Sigmoid colon (tissue), 7 donors: ENCODE measurements around the gene CCDC74A. TPM values are rescaled to one million over a fixed set of nuclear protein-coding genes. Genes with fewer than 3 reads are reported as not detected.
A peak's percentile ranks its signal among the peaks of the same experiment; 100 is the strongest.
"Not testable (repeated sequence)": the region's sequence is repeated elsewhere in the genome, so short reads cannot be mapped to it uniquely, and the experiment has no call there.

Experiments used
- DNase-seq: peaks from one replicate; pipeline ENCODE4 v3.0.0-alpha.2; 2019
- H3K27ac ChIP-seq, 4 donors: fragments of 200-600 bp; sonication (generic); one replicate each; pipeline ENCODE4 v1.5.1; 2016 to 2019; ENCODE audit warnings: mild to moderate bottlenecking in 1 of 4
- H3K27me3 ChIP-seq, 3 donors: fragments of 200-600 bp; sonication (generic); one replicate each; pipeline ENCODE4 v1.5.1; 2019; ENCODE audit warnings: mild to moderate bottlenecking in 1 of 3
- H3K36me3 ChIP-seq, 4 donors: fragments of 200-600 bp; sonication (generic); one replicate each; pipeline ENCODE4 v1.5.1; 2016 to 2019
- H3K4me1 ChIP-seq, 4 donors: fragments of 200-600 bp; sonication (generic); one replicate each; pipeline ENCODE4 v1.5.1; 2017 to 2019
- H3K4me3 ChIP-seq, 4 donors: fragments of 200-600 bp; sonication (generic); one replicate each; pipeline ENCODE4 v1.5.1; 2017 to 2019; ENCODE audit warnings: mild to moderate bottlenecking in 2 of 4, moderate library complexity in 1 of 4
- H3K9me3 ChIP-seq, 4 donors: fragments of 200-600 bp in 3 of 4; sonication (generic) in 3 of 4; one replicate each; pipeline versions ENCODE4 v1.5.1 to v1.6.1; 2013 to 2019
- EP300 ChIP-seq, 4 donors: sonication (generic); formaldehyde crosslinking; IDR thresholded peaks; one replicate each; pipeline ENCODE4 v1.6.1; 2017; ENCODE audit warnings: antibody characterized with exemption in 4 of 4
- POLR2A ChIP-seq, 2 donors: fragments of 450-650 bp; IDR thresholded peaks; one replicate each; pipeline ENCODE4 v1.6.1; 2016; ENCODE audit warnings: antibody characterized with exemption in 2 of 2, mild to moderate bottlenecking in 2 of 2, moderate library complexity in 2 of 2
- POLR2AphosphoS5 ChIP-seq, 4 donors: sonication (generic); formaldehyde crosslinking; IDR thresholded peaks; one replicate each; pipeline ENCODE4 v1.6.1; 2017; ENCODE audit warnings: antibody characterized with exemption in 4 of 4
- WGBS, 2 donors: extraction: QIAGEN DNeasy Blood & Tissue Kit; methylation state at CpG; one replicate each; pipeline ENCODE4 v1.1.7; 2013; 5-methylcytosine and 5-hydroxymethylcytosine counted together
- intact Hi-C: fragments of 100-400 bp; cut with DNase I; formaldehyde crosslinking; loops from one replicate; pipeline ENCODE4 v1.15.1; 2023
- polyA plus RNA-seq, 3 donors: library from polyadenylated mRNA; stranded (reverse); fragments of 200-250 nt; gene quantifications; one replicate each; pipeline ENCODE4 v1.2.3, GENCODE V29; 2013
- total RNA-seq, 4 donors: library from RNA; depleted of rRNA; stranded (reverse); fragments of >200 nt; gene quantifications; one replicate each; pipeline ENCODE4 v1.1.0, GENCODE V29; 2016
- TF ChIP-seq, protein P1 (sequence below), 4 experiments: fragments of 450-650 bp in 3 of 4; fragments of 200-600 bp in 1 of 4; IDR thresholded peaks; one replicate each; pipeline ENCODE4 v1.5.1; 2016 to 2019; ENCODE audit warnings: antibody characterized with exemption in 4 of 4, mild to moderate bottlenecking in 3 of 4, moderate library complexity in 2 of 4
- donor health status: healthy with polysubstance abuse.
- donor health status: Bipolar disorder and iron deficiency.
- donor health status: healthy.

The CCDC74A gene
- total and polyA plus RNA-seq, 7 donors = 1.2 to 24.4 (median 8.2) TPM

DNA sequence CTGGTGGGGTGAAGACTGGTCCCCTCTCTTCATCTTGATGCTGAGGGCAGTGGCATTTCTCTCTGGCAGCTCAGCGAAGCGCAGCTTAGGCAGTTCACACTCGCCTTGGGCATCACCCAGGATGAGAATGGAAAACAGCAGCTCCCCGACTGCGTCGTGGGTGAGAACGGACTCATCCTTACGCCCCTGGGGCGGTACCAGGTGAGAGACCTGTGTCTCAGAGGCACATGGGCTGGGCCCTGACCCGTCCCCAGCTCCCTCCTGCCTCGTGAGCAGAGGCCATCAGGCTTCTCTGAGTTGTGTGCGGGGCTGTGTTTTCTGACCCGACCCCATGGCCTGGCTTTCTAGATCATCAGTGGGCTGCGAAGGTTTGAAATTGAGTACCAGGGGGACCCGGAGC is 8.2 kb upstream of the CCDC74A start:
- H3K9me3 ChIP-seq = no peaks in the 10 kb centered on the region
- 94 to 97% methylated on average over 15 of the region's 15 CpGs for WGBS, 2 donors
- intact Hi-C loops = no loop called here
- TF ChIP-seq EP300 (IDR thresholded peaks at IDR 0.05) = no peak
- no peak for TF ChIP-seq POLR2AphosphoS5 (IDR thresholded peaks at IDR 0.05)
- TF ChIP-seq, protein P1, sequence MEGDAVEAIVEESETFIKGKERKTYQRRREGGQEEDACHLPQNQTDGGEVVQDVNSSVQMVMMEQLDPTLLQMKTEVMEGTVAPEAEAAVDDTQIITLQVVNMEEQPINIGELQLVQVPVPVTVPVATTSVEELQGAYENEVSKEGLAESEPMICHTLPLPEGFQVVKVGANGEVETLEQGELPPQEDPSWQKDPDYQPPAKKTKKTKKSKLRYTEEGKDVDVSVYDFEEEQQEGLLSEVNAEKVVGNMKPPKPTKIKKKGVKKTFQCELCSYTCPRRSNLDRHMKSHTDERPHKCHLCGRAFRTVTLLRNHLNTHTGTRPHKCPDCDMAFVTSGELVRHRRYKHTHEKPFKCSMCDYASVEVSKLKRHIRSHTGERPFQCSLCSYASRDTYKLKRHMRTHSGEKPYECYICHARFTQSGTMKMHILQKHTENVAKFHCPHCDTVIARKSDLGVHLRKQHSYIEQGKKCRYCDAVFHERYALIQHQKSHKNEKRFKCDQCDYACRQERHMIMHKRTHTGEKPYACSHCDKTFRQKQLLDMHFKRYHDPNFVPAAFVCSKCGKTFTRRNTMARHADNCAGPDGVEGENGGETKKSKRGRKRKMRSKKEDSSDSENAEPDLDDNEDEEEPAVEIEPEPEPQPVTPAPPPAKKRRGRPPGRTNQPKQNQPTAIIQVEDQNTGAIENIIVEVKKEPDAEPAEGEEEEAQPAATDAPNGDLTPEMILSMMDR (IDR thresholded peaks at IDR 0.05) = no peak
- TF ChIP-seq POLR2A (IDR thresholded peaks at IDR 0.05) = no peak
- H3K27me3 ChIP-seq = no peaks in the 10 kb centered on the region
- no peaks in the 10 kb centered on the region for H3K4me1 ChIP-seq
- peak; percentile 58 for DNase-seq
- H3K36me3 ChIP-seq = peaks cover 0 to 36% (median 15%) of the 10 kb centered on the region in 4 donors
- no peak overlapping the region for H3K27ac ChIP-seq
- H3K4me3 ChIP-seq = no peak overlapping the region

DNA sequence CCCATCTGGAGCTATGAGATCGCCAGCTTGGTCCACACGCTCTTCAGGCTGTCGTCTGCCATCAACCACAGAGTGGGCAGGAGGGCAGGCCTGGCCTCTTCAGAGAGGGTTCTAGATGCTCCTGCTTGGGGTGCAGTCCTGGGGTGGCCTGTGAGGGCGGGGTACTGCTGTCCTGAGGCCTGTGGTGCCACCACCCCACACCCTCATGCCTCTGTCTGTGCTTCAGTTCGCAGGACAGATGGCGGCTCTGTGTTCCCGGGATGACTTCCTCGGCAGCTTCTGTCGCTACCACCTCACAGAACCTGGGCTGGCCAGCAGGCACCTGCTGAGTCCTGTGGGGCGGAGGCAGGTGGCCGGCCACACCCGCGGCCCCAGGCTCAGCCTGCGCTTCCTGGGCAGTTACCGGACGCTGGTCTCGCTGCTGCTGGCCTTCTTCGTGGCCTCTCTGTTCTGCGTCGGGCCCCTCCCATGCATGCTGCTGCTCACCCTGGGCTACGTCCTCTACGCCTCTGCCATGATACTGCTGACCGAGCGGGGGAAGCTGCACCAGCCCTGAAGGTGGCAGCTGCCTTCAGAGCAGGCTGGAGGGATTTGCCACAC is 7.7 kb upstream of the CCDC74A start:
- peaks cover 0 to 36% (median 15%) of the 10 kb centered on the region in 4 donors for H3K36me3 ChIP-seq
- intact Hi-C loops, H3K27me3 ChIP-seq, H3K9me3 ChIP-seq, H3K4me1 ChIP-seq, H3K4me3 ChIP-seq, H3K27ac ChIP-seq: not testable (repeated sequence)
- 85 to 86% methylated on average over 24 of the region's 24 CpGs for WGBS, 2 donors
- peak; percentile 60 for DNase-seq

DNA sequence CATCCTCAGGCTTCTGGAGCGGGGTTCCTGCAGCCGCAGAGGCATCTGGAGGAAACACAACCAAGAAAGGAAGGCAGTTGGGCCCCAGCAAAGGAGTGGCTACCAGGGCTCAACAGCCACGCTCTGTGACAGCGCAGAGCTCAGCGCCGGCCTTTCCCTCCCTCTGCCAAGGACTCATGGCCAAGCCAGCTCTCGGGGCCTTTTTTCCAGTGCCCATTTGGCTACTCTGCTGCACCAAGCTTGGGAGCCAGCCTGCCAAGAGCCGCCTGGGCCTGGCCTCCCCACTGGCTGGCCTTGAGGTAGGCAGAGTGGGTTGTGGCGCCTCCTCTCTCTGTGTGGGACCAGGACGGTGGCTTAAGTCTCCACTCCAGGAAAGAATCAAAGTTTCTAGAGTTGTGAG is 7.2 kb upstream of the CCDC74A start:
- Histone ChIP-seq H3K9me3 (no peaks in the 10 kb centered on the region), H3K27ac (no peak overlapping the region), H3K4me1 (no peaks in the 10 kb centered on the region), H3K4me3 (no peak overlapping the region), H3K27me3 (no peaks in the 10 kb centered on the region), H3K36me3 (peaks cover 0 to 36% (median 15%) of the 10 kb centered on the region in 4 donors)
- WGBS, 2 donors = 94 to 95% methylated on average over 10 of the region's 10 CpGs
- intact Hi-C loops = no loop called here
- TF ChIP-seq EP300 (IDR thresholded peaks at IDR 0.05) (no peak), POLR2AphosphoS5 (IDR thresholded peaks at IDR 0.05) (no peak), POLR2A (IDR thresholded peaks at IDR 0.05) (no peak)
- TF ChIP-seq, protein P1 (IDR thresholded peaks at IDR 0.05) = no peak
- peak; percentile 61 for DNase-seq

DNA sequence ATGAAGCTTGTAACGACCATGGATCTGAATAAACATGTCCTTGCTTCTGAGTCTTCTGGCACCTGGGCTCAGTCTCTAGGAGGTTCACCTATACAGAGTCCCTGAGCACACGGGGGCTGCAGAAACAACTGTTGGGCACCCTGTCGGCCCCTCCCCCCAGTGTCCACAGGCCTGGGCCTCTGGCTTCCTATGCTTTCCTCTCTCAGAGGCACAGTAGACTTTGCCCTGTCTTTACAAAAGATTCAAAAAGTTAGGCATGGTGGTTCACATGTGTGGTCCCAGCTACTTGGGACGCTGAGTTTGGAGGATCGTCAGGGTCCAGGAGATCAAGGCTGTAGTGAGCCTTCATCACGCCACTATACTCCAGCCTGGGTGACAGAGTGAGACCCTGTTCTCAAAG is 6.2 kb upstream of the CCDC74A start:
- H3K4me3 ChIP-seq, H3K27me3 ChIP-seq, H3K27ac ChIP-seq, H3K4me1 ChIP-seq, DNase-seq, H3K9me3 ChIP-seq, intact Hi-C loops: not testable (repeated sequence)
- peaks cover 0 to 36% (median 15%) of the 10 kb centered on the region in 4 donors for H3K36me3 ChIP-seq
- WGBS, 2 donors = 74 to 76% methylated on average over 6 of the region's 6 CpGs

DNA sequence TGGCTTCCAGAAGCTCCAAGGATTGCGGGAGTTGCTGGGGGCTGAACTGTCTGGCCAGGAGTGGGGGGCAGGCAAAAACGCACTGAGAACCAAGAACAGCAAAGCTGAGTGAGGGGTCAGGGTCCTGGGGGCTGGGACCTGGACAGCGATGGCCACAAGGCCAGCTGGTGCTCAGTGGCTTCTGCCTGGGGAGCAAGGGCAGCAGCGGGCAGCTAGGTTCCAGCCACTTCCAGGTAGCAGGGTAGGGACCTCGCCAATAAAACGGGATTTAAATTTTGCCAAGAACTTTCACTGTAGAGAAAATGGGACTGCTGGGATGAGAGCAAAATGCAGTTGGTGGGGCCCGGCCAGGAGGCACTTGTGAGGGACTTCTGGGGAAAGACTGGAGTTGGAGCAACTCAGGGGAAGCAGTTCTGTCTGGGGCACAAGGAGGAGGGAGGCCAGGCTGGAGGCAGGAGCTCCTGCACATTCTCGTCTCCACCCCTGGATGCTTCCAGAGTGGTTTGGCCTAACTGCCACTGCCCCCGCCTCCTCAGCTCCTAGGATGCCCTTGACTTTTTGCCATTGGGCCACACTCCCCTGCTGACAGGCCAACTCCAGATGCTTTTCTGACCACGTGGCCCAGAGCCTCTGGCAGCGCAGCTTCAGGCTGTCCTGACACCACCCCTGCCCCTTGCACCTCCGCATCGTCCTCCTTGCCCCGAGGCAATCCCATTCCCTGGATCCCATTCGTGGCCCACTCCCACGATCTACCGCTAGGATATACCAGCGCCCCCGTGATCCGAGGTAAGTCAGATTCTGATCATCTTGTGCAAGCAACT is 5.5 kb upstream of the CCDC74A start:
- peak; percentile 62 for DNase-seq
- 84 to 91% methylated on average over 20 of the region's 20 CpGs for WGBS, 2 donors

DNA sequence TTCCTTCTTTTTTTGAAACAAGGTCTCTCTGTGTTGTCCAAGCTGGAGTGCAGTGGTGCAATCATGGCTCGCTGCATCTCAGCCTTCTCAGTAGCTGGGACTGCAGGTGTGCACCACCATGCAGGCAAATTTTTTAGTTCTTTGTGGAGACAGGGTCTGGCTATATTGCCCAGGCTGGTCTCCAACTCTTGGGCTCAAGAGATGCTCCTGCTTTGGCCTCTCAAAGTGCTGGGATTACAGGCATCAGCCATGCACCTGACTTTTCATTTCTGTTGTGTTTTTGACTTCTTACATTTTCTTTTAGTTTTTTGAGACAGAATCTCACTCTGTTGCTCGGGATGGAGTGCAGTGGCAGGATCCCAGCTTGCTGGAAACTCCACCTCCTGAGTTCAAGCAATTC is 2.4 kb upstream of the CCDC74A start:
- H3K4me3 ChIP-seq, H3K27me3 ChIP-seq, H3K9me3 ChIP-seq, H3K36me3 ChIP-seq, intact Hi-C loops, H3K27ac ChIP-seq: not testable (repeated sequence)
- DNase-seq = peak; percentile 32
- H3K4me1 ChIP-seq = peaks cover 0 to 13% (median 4%) of the 10 kb centered on the region in 4 donors
- 89 to 96% methylated on average over 2 of the region's 2 CpGs for WGBS, 2 donors

More for the DNA sequence above, 5.5 kb upstream of the CCDC74A start:
- Histone ChIP-seq H3K27ac (no peak overlapping the region), H3K4me1 (peaks cover 0 to under 1% (median 0%) of the 10 kb centered on the region in 4 donors), H3K9me3 (no peaks in the 10 kb centered on the region), H3K4me3 (no peak overlapping the region), H3K36me3 (peaks cover 0 to 35% (median 13%) of the 10 kb centered on the region in 4 donors), H3K27me3 (no peaks in the 10 kb centered on the region)
- TF ChIP-seq, protein P1 (IDR thresholded peaks at IDR 0.05) = no peak
- TF ChIP-seq EP300 (IDR thresholded peaks at IDR 0.05) (no peak), POLR2A (IDR thresholded peaks at IDR 0.05) (no peak), POLR2AphosphoS5 (IDR thresholded peaks at IDR 0.05) (no peak)
- intact Hi-C loops = no loop called here

DNA sequence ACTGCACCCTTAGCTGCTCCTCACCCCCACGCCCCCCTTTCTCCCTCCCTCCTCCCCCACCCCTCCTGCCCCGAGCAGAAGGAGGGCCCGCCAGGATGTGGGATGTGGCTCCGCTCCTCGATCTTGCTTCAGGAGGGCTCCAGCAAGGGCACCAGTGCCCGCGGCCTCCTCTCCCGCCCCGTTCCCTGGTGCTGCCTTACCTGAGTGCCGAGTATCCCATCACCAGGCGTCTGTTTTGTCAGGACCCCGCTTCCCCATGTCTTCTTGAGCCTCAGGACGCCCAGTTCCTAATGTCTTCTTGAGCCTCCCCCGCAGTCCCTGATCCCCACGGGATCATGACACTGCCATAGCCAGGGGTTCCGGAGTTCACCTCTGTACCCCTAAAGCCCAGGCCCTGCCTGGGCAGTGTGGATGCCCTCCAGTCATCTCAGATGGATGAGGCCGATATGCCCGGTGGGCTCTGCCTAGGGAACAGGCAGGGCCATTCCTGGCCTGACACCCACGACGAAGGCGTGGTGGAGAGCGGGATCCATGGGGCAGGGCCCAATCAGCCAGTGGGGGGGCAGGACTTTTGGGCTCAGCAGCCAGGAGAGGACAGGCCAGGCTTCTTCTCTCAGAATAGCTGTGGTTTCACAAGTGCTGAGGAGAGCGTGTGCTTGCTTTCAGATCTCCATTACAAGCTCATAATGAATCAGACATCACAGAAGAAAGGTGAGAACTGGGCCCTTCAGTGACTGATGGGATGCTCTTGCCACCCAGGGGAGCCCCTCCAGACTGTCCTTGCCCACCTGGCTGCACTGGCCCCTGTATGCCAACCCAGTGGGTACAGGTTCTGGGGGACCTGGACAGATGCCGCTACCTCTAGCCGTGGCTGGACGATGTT is 1.5 kb downstream of the CCDC74A start:
- not testable (repeated sequence) for H3K36me3 ChIP-seq

DNA sequence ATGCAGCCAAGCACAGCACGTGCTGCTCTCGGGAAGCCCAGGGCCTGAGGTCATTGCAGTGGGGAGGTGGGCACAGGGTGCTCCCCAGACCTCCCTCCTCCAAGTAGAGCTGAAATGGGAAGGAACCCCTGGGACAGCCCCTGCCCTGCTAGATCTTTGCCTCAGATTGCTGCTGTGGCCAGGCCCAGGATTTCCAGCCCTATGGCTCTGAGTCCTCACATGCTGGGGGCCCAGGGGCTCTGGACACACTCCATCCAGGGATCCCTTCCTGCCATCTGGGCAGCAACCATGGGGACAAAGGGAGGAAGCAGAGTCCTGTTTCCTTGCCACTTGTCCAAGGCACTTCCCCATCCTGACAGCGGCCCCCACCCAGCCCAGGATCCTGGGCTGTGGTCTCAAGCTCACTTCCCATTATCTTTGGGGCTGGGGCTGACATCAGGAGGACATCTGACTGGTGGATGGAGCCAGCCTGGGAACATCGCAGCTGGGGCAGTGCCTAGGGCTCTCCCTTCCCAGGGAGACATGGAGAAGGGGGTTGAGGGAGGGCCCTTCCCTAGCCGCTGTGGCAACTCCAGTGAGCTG is 2.3 kb downstream of the CCDC74A start:
- H3K36me3 ChIP-seq, H3K27me3 ChIP-seq, H3K4me3 ChIP-seq, intact Hi-C loops, H3K27ac ChIP-seq, H3K9me3 ChIP-seq: not testable (repeated sequence)
- peaks cover 0 to 13% (median 4%) of the 10 kb centered on the region in 4 donors for H3K4me1 ChIP-seq
- DNase-seq = peak; percentile 47
- 91 to 98% methylated on average over 5 of the region's 5 CpGs for WGBS, 2 donors

More for the DNA sequence above, 1.5 kb downstream of the CCDC74A start:
- WGBS, 2 donors = 65 to 69% methylated on average over 25 of the region's 26 CpGs
- H3K27me3 ChIP-seq, H3K27ac ChIP-seq, H3K9me3 ChIP-seq, intact Hi-C loops: not testable (repeated sequence)
- peak overlapping the region in 3 of 4 donors; percentile 40 to 49 (median 45) for H3K4me3 ChIP-seq
- H3K4me1 ChIP-seq = peaks cover 0 to 13% (median 4%) of the 10 kb centered on the region in 4 donors
- peak; percentile 63 for DNase-seq
